Islet precursor cell (in vitro differentiated cells): ENCODE results near the gene SIX5.

ENCODE experiments used
- DNase-seq: peaks from one replicate; pipeline ENCODE4 v3.0.0-alpha.2; 2018

Gene SIX5

DNA sequence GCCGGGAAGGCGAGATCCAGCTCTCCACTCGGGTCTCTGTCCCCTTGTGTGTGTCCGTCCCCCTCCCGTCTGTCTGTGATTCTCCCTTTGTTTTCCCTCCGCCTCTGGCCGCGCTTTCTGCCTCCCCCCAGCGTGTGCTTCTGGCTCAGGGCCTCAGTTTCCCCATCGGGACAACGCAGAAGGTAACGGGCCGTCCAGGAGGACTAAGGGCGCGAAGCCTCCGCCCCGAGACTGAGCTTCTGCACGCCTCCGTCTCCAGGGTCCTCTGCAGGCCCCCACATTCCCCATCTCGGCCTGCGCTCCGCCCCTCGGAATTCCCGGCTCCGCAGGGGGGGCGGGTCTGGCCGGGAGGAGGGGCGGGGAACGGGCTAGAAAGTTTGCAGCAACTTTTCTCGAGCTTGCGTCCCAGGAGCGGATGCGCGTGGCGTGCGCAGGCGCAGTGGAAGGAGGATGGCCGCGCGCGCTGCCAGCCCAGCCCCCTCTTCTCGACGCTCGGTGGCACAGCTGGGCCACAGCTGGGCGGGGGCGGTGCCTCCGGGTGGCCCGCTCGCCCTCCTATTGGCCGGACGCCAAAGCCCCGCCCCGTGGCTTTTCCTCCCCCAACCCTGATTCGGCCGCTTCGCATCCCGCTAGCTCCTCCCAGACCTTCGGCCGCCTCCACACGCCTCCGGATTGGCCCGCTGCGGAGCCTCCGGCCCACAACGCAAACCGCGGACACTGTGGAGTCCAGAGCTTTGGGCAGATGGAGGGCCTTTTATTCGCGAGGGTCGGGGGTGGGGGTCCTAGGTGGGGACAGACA, at the start of gene SIX5:
Gene SIX5 (minus strand): TSS at position 269 of the 799 bp plus-strand sequence. CDS start 408 bp downstream, outside the sequence.
- peak; percentile 99 for DNase-seq

DNA sequence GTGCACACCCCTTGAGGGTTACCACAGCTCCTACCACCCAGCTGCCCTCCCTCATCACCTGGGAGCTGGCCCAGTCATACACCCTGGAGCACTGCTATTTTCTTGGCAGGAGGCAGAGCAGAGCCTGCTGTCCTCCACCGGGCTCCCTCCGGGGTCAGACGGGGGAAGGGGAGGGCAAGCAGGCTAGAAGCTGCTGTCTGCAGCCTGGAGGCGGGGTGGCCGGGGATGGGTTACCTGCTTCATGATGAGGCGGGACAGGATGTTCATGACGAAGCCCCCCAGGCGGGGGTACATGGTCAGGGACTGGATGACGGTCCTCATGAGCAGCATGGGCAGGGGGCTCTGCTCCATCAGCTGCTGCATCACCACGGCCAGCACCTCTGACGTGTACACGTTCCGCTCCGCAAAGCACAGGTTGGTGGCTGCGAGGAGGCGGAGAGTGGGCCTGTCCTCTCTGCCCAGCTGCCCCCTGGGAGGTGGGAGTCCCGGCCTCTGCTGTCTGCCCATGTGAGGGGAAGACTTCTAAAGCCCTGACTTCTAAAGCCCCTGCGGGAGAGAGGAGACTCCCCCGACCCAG, 48.8 kb upstream of the SIX5 start:
- DNase-seq: peak; percentile 85

DNA sequence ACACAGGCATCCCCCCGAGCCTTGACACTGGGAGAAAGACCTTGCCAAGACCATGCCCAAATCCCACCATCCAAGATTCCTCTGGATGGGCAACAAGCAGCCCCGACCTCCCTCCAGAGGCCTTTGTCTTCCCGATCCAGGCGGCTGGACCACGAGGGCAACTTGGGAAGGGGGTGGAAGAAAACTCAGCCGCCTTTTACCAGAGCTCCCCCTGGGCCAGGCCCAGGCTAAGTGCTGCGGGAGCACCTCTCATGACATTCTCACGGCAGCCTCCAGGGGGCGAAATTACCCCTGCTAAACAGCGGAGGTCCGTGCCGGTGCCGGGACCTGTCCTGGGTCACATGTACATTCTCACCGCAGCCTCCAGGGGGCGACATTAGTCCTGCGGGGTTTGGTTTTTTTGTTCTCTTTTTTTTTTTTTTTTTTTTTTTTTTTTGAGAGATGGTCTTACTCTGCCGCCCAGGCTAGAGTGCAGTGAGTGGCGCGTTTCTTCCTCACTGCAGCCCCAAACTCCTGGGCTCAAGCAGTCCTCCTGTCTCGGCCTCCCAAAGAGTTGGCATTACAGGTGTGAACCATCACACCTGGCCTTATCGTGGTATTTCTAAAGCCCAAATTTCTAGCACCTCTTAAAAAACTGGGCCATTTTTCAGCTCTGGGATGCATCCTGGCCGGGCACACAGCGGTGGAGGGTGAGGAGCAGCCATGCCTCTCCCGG, 48.1 kb upstream of the SIX5 start:
- DNase-seq: peak; percentile 99

DNA sequence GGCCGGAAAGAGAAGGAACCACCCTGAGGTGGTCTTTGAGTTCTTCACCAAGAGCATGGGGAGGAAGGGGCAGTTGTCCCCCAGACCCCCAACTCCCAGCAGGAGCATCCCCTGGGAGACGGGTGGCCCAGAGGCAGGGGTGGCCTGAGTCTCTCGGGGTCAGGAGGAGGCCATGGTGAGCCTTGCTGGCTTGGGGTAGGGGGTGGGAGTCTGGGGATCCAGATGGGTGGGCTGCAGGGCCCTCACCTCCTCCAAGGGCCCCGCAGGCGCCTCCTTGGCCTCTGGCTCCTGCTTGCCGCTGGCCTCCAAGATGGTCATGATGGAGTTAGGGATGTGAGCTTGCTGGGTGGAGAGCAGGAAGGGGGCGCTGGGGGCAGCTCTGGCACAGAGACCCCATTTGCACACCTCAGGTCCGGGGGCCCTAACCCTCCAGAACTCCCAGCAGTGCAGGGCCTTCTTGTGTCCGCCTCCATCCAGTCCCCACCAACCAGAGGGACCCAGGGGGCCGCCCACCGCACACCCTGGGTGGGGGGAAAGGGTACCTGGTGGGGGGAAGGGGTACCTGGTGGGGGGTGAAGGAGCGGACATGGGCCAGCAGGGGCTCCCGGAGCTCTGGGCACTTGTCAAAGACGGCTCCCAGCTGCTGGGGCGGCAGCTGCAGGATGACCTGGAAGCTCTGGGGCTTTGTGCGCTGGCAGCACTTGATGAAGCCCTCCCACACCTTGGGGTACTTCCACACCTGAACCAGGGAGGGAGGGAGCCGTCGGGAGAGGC, 47.4 kb upstream of the SIX5 start:
- DNase-seq: no peak

DNA sequence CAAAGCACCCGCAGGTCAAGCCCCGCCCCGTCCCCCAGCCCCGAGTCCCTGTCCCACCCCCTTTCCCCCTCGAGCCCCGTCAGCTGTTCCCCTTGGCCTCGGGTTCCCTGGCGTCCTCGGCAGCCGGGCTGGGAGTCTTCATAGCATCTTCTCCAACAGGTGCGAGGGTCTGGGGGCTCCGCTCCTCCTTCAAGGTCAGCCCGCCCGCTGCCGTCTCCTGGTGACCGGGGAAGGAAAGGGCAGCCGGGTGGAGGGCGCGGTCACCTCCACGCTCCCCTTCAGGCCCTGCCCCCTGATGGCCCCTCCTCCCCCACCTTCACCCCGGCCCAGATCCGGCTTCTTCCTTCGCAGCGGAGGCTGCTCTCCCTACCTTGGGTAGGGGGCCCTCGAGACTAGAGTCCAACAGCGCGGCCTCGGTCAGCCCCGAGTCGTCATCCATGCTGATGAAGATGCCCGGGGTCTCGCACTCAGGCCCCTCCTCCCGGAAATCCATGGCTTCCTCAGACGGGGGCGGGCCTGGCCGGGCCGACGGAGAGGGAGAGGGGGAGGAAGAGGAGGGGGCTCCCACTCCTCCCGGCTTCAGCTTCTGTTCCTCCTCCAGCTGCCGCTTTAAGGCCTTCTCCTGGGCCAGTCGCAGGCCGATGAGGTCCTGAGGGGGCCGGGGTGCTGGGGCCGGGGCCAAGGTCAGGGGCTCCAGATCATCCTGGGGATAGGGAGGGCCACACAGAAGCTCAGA, 46.6 kb upstream of the SIX5 start:
- peak; percentile 93 for DNase-seq

DNA sequence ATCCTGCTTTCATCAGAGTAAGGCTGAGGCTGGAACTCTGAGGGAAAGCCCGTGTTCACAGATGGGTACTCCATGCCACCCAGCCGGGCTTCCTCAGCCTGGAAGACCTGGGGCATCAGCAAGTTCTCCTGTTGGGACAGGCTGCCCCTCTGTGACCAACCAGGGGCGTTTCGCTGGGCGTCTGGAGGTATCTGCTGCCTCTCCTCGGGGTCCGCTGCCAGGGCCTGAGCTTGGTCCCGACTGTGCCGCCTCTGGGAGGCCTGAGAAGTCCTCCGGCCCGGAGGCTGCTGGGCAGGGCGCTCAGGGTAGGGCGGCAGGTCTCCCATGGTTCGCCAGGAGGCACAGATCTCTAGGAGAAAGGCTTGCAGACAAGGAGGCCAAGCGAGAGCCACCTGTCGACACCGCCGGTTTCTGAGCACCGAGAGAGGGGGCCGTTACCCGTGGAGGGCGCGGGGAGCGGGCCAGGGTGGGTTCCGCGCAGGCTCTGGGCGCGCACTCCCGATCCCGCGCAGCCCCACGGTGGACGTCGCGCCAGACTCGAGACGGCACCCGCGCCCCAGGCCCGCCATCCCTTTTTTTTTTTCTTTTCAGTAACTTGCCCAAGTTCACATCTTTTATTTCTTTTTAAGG, 45.9 kb upstream of the SIX5 start, which contains the start of gene RSPH6A:
Gene RSPH6A (minus strand): TSS at position 458 of the 630 bp plus-strand sequence. CDS start 132 bp downstream, at position 326.
- peak; percentile 63 for DNase-seq

DNA sequence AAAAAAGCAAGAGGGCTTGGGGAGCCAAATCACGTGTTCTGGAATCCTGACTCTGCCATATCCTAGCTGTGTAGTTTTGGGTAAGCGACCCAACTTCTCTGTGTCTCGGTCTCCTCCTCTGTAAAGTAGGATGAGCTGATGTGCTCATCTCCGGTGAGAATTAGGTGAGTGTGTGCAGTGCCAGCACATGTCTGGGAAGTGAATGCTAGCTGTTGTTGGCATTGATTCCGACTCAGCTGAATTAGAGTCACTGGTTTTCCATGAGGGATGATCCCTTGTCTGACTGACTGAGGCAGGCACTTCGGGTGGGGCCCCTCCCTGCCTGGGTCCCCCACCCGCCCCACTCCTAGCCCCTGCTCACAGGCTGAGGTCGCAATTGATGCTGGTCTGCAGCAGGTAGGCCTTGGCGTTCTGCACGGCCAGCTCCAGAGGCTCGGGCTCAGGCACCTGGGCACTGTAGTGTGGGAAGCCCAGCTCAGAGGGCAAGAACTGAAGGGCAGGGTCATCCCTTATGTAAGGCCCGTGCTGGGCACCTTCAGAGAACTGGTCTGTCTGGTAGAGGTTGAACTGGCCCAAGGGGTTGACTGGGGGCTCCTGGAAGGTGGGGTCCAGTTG, 45.2 kb upstream of the SIX5 start:
- peak; percentile 45 for DNase-seq

DNA sequence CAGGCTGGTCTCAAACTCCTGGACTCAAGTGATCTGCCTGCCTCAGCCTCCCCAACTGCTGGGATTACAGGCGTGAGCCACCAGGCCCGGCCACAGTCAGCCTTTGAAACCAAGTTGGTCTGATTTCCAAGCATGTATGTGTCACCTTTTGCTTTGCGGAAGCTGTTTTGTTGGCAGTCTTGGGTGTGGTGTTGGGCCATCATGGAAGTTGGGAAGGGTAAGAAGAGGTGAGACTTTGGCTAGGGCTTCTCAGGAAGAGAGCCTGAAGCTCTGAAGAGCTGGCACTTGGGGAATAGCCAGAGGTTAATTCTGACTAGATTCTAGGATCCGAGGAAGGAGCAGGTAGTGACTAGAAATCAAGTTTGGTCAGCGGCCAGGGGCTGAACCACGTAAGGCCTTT, 43.2 kb upstream of the SIX5 start:
- DNase-seq: no peak

DNA sequence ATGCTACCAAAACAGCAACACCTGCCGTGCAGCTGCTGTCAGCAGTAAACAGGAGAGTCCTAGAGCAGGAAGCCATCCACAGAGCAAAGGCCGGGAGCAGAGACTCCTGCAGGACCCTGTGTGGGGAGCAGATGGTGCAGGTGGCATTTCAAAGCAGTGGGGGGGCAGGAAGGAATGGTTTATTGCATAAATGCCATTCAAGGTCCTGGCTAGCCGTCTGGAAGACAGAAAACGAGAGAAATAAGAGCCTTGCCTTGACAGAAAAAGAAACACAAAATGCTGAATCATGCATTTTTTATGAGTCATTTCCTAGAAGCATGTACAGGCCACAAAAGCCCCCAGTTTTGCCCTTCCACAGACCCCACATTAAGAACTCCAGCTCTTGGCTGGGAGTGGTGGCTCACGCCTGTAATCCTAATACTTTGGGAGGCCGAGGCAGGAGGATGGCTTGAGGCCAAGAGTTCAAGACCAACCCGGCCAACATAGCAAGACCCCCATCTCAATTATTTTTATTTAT, 40.6 kb upstream of the SIX5 start:
- DNase-seq: peak; percentile 70

DNA sequence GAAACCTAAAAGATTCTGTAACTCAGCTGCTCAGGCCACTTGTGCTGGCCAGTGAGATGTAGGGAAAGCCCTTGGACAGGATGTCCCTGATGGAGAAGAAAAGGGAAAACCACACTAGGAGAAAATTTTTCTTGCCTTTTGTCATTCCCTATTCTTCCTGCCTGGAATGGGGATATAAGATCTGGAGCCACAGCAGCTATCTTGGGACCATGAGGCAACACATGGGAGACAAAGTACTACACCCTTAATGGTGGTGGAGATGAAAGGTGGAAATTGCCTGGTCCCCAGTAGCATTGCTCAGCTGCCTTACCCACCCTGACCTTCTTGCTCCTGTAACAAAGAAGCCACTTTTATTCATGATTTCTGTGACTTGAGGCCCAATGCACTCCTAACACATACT, 36.7 kb upstream of the SIX5 start:
- DNase-seq: no peak

DNA sequence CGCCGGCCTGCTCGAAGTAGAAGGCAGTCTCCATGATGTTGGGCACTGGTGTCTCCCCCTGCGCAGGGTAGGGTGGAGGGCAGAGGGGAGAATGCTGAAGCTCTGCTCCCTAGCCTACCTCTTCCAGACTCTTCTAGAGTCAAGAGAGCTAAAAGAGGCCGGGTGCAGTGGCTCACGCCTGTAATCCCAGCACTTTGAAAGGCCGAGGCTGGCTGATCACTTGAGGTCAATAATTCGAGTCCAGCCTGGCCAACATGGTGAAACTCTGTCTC, 35.8 kb upstream of the SIX5 start:
- peak; percentile 52 for DNase-seq

DNA sequence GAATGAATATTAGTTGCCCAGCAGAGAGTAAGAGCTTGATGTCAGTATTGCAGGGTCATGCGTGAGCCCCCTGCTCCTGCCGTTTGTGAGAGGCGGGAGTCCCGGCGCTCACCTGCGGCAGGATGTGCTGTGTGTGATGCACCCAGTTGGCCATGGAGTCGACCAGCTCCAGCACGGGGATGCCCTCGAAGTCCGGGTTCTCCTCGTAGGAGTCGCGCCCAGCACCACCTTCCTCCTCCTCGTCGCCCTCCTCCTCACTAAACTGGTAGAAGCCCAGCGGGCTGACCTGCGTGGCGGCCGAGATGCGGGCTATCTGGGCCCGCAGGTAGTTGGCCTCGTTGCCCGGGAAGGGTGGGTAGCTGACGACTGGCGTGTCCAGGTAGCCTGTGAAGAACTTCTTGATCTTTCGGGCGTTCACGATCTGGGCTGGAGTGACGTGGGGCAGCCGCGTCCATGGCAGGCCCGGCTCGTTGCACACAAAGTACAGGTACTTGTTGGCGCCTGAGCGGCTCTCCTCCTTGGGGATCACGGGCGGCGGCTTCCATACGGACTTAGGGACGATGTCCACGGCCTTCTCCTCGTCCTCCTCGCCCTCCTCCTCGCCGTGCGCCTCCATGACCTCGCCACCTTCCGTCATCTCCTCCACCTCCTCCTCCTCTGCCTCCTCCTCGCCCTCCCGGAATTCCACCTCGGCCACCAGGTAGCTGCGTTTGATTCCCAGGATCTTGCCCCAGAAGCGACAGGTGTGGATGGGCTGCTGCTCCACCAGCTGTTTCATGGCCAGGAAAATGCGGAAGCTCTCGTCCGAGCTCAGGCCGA, 35.3 kb upstream of the SIX5 start:
- peak; percentile 49 for DNase-seq

DNA sequence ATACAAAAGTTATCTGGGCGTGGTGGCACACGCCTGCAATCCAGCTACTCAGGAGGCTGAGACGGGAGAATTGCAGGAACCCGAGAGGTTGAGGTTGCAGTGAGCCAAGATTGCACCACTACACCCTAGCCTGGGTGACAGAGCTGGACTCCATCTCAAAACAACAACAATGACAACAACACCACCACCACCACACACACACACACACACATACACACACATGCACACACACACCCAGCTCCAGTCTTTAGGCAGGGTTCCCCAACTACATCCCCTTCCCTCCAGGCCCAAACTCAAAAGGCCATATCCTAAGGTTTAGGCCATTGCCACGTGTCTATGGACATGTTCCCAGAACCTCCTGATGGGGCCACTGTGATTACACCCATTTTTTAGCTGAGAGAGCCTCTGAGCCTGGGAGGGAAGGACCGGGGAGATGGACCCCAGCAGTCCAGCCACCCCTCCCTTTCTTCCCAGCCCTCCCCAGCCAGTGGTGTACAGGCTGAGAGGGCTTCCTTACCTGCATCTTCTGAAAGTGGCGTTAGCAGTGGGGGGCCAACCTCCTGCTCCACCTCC, 32.6 kb upstream of the SIX5 start:
- DNase-seq: no peak

DNA sequence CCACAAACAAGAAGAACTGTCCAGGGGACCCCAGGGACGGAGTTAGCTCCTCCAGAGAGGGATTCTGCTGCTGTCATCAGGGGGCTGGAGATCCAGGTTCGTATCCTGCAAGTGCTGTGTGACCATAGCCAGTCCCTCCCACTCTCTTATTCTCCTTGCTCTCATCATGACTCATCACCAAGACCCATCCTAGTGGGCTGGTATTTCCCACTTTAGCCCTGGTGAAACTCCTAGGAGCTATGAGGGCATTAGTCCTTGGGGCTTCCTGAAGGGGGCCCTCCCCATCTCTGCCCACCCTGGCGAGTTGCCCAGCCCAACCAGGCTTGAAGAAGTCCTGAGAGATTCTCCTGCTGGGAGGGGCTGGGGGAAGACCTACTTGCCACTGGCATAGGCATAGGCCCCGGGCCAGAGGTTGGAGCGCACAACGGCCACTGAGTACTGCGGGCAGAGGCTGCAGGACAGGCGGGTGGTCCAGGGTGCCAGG, 31.1 kb upstream of the SIX5 start:
- DNase-seq: peak; percentile 70

DNA sequence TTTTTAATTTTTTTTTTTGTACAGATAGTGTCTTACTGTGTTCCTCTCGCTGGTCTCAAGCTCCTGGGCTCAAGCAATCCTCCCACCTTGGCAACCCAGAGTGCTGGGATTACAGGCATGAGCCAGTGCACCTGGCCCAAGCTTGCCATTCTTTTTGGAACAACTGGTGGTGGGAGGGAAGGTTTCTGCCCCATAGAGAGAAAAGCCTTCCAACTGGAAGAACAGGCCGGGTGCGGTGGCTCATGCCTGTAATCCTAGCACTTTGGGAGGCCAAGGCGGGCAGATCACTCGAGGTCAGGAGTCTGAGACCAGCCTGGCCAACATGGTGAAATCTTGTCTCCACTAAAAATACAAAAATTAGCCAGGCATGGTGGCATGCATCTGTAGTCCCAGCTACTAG, 30.5 kb upstream of the SIX5 start:
- DNase-seq: peak; percentile 51

DNA sequence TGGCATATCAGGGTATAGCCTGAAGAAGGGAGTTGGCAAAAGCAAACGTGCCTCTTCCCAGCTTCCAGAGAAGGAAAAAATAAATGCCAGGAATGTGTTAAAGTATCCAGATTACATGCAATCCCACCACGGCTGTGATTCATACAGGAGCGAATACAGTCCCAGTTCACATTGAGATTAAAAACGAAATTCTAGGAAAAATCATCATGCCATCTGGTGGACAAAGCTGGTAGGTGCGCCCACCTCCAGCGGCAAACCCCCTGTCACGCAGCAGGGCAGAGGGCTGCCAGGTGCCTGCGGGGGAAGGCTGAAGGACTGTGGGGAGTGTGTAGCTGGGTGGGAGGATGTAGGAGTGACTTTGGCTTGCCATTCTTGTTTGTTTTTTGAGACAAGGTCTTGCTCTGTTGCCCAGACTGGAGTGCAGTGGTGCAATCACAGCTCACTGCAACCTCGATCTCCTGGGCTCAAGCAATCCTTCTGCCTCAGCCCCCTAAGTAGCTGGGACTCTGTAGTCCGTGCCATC, 30.0 kb upstream of the SIX5 start:
- peak; percentile 80 for DNase-seq

DNA sequence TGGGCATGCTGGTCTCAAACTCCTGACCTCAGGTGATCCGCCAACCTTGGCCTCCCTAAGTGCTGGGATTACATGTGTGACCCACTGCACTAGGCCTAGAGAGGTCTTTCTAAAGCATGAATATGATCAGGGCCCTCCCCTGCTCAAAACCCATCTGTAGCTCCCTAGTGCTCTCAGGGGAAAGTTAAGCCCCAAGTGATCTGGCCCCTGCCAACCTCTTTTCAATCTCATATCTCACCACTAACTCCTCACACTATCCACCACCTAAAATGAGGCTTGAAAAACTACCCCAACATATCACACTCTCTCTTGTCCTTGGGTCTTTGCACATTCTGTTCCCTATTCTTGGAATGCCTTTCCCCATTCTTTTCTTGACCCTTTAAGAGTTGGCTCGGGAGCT, 25.6 kb upstream of the SIX5 start:
- DNase-seq: no peak

DNA sequence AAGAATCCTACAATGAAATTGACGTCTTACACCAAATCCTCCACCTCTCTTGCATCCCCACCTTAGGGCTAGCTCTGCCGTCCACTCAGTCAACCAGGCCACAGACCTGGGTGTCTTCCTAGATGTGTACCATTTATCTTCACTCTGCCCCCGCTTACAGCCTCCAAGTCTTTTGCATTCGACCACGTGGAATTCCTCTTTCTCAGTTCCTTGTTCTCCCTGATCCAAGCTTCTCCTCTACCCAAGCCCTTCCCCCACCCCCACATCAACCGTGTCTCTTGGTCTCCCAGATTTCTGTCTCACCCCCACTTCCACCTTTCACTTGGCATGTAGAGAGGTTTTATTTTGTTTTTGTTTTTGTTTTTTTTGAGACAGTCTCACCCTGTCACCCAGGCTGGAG, 24.8 kb upstream of the SIX5 start:
- no peak for DNase-seq

DNA sequence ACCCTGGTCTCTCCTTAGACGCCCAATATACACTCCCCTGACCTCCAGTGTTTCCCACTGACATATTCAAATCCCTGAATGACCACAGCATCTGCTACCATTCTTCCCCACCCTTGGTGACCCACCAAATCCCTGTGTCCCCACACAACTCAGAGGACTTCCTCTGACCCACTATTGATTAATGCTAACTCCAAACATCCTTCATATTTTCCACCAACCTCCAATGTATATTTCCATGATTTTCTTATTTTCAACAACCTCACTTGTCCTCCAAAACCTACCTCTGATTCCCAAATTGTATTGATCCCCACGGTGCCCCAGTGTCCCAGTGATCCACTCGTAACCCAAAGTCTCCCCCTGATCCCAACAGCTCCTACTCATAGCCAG, 24.1 kb upstream of the SIX5 start:
- no peak for DNase-seq
